Stimulated activated naive B cell treated with anti-CD40 and anti-IgM and Interleukin-4, amounts not matched to agents 10 μg/mL and 1 μg/mL and 100 μg/mL, for 72 hours (primary cell): ENCODE measurements around the gene SOCS2.

Source experiments
- ATAC-seq, 2 donors: fragments of 150-1000 bp; cut with Tn5 transposase; replicated peaks; 2 replicates each; pipeline ENCODE4 v1.10.0; 2021; ENCODE audit warnings: moderate library complexity in 1 of 2
- DNase-seq: peaks from one replicate; pipeline ENCODE4 v3.0.0; 2021
- H3K27ac Mint-ChIP-seq: one replicate; pipeline ENCODE4 v1.8.0; 2022; ENCODE audit warnings: mild to moderate bottlenecking, mixed read lengths
- H3K27me3 Mint-ChIP-seq, 2 donors: one replicate each; pipeline ENCODE4 v1.8.0; 2022; ENCODE audit warnings: mixed read lengths in 2 of 2
- H3K36me3 Mint-ChIP-seq, 2 donors: one replicate each; pipeline ENCODE4 v1.8.0; 2022; ENCODE audit warnings: mixed read lengths in 2 of 2, mild to moderate bottlenecking in 1 of 2
- H3K4me1 Mint-ChIP-seq, 2 donors: one replicate each; pipeline ENCODE4 v1.8.0; 2022; ENCODE audit warnings: mixed read lengths in 2 of 2, mild to moderate bottlenecking in 1 of 2
- H3K4me3 Mint-ChIP-seq, 2 donors: one replicate each; pipeline ENCODE4 v1.8.0; 2022; ENCODE audit warnings: mild to moderate bottlenecking in 2 of 2, mixed read lengths in 2 of 2, moderate library complexity in 1 of 2
- H3K9me3 Mint-ChIP-seq, 2 donors: one replicate each; pipeline ENCODE4 v1.8.0; 2022; ENCODE audit warnings: mixed read lengths in 2 of 2, mild to moderate bottlenecking in 1 of 2

Gene SOCS2

GRCh38 chr12:93572712-93573551 lies 457 bp downstream of the SOCS2 start:
- DNase-seq (peak; percentile 14), ATAC-seq (no peak)
- peak overlapping the region; percentile 82 to 91 for H3K4me3 Mint-ChIP-seq
- H3K27me3 Mint-ChIP-seq: peaks cover 32 to 54% of the 10 kb centered on the region in 2 donors
- no peaks in the 10 kb centered on the region for H3K9me3 Mint-ChIP-seq
- H3K4me1 Mint-ChIP-seq: peaks cover 16 to 26% of the 10 kb centered on the region in 2 donors
- H3K36me3 Mint-ChIP-seq: peaks cover 2 to 4% of the 10 kb centered on the region in 2 donors
- peak overlapping the region; percentile 85 for H3K27ac Mint-ChIP-seq

DNA sequence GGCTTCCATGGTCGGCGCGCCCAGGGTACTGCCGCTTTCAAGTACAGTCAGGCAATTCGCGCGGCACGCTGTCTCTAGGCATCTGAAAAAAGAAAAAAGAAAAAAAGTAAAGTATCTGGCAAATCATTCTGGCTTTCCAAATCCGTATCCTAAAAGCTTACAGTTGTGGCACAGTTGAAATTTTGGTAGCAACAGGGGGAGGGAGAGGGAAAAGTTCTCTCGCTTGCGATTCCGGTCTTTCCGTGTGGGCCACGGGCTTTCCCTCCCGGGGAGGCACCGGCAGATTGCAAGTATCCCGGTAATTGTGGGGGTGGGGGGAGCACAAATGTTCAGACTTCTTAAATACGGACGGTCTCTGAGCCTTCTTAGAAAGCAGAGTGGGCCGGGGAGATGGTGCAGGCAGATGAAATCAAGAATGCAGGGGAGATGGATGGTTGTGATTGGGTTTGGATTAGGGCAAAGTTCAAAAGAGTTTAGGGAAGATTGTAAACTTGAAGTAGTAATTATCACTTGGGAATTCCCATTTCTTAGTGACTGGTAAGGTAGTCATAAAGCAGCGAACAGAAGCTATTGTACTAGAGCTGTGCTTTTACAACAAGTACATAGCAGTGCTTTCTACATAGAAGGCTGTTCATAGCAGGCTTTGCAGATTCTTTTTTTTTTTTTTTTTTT lies 1.2 kb downstream of the SOCS2 start:
- peak overlapping the region; percentile 59 for H3K27ac Mint-ChIP-seq
- peaks cover 29 to 52% of the 10 kb centered on the region in 2 donors for H3K27me3 Mint-ChIP-seq
- peaks cover 2 to 4% of the 10 kb centered on the region in 2 donors for H3K36me3 Mint-ChIP-seq
- DNase-seq (peak; percentile 7), ATAC-seq (no peak)
- H3K4me3 Mint-ChIP-seq: peak overlapping the region; percentile 82 to 91
- H3K4me1 Mint-ChIP-seq: peaks cover 16 to 26% of the 10 kb centered on the region in 2 donors
- no peaks in the 10 kb centered on the region for H3K9me3 Mint-ChIP-seq

DNA sequence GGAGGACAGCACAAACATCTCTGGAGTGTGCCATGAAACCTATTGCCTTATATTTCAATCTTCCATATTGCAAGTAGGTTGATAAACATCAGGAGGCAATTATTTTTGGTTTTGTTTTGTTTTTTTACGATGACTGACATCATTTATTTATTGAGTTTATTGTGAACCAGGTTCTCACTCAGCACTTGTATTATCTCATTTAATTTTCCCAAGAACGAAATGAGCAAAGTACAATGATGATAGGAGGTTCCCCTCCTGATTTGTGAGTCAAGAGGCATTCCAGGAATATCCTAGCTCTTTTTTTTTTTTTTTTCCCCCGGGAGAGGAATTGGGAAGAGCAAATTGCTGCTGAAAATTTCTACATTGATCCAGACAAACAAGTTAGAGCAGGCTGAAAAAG lies 4.7 kb downstream of the SOCS2 start:
- Mint-ChIP-seq H3K4me1 (peaks cover 15 to 24% of the 10 kb centered on the region in 2 donors), H3K27ac (no peak overlapping the region), H3K27me3 (peaks cover 54 to 73% of the 10 kb centered on the region in 2 donors), H3K9me3 (peaks cover 0 to 2% of the 10 kb centered on the region in 2 donors), H3K4me3 (no peak overlapping the region), H3K36me3 (peaks cover 4 to 12% of the 10 kb centered on the region in 2 donors)
- ATAC-seq (no peak), DNase-seq (no peak)

- H3K36me3 Mint-ChIP-seq: peaks cover 4 to 12% of the 10 kb centered on the region in 2 donors
- H3K9me3 Mint-ChIP-seq: peaks cover 0 to 2% of the 10 kb centered on the region in 2 donors
- H3K4me3 Mint-ChIP-seq: no peak overlapping the region
- no peak for ATAC-seq
- H3K27me3 Mint-ChIP-seq: peaks cover 50 to 70% of the 10 kb centered on the region in 2 donors
- DNase-seq: no peak
- H3K4me1 Mint-ChIP-seq: peaks cover 8 to 14% of the 10 kb centered on the region in 2 donors
- no peak overlapping the region for H3K27ac Mint-ChIP-seq
Measured at GRCh38 chr12:93578221-93578620, 5.7 kb downstream of the SOCS2 start.

- H3K4me1 Mint-ChIP-seq: no peaks in the 10 kb centered on the region
- H3K27me3 Mint-ChIP-seq: peaks cover 46 to 71% of the 10 kb centered on the region in 2 donors
- no peak overlapping the region for H3K27ac Mint-ChIP-seq
- no peak overlapping the region for H3K4me3 Mint-ChIP-seq
- H3K9me3 Mint-ChIP-seq: peaks cover 0 to 2% of the 10 kb centered on the region in 2 donors
- peaks cover 2 to 8% of the 10 kb centered on the region in 2 donors for H3K36me3 Mint-ChIP-seq
- no peak for DNase-seq
- no peak for ATAC-seq
Measured at GRCh38 chr12:93580682-93581081, 8.2 kb downstream of the SOCS2 start.

- no peak for ATAC-seq
- Mint-ChIP-seq H3K27me3 (peaks cover 46 to 72% of the 10 kb centered on the region in 2 donors), H3K36me3 (peaks cover 2 to 8% of the 10 kb centered on the region in 2 donors), H3K4me1 (no peaks in the 10 kb centered on the region), H3K27ac (no peak overlapping the region), H3K9me3 (peaks cover 0 to 2% of the 10 kb centered on the region in 2 donors), H3K4me3 (no peak overlapping the region)
- no peak for DNase-seq
Measured at GRCh38 chr12:93581370-93581769, 8.9 kb downstream of the SOCS2 start.

DNA sequence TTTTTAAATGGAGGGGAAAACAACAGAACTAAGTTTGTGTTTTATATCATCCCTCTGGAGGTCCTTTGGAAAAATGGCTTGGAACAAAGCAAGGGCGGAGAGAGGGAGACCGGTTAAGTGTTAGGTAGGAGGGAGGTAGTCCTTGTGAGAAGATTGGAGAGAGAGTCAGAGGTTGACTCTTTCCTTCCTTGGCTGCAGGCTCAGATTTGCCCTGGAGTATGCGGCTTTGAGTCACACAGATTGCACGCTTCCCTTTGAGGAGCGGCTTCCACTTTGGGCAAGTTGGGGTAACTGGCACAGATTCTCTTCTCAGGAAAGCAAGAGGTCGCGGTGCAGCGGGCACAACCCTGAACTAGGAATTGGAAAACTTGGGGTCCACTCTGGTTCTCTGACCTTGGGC lies 9.9 kb downstream of the SOCS2 start:
- DNase-seq (no peak), ATAC-seq (no peak)
- no peak overlapping the region for H3K4me3 Mint-ChIP-seq
- H3K36me3 Mint-ChIP-seq: peaks cover 2 to 8% of the 10 kb centered on the region in 2 donors
- H3K9me3 Mint-ChIP-seq: peaks cover 0 to 2% of the 10 kb centered on the region in 2 donors
- no peak overlapping the region for H3K27ac Mint-ChIP-seq
- H3K4me1 Mint-ChIP-seq: no peaks in the 10 kb centered on the region
- H3K27me3 Mint-ChIP-seq: peaks cover 50 to 62% of the 10 kb centered on the region in 2 donors

- DNase-seq: no peak
- Mint-ChIP-seq H3K27ac (no peak overlapping the region), H3K27me3 (peaks cover 55 to 64% of the 10 kb centered on the region in 2 donors), H3K36me3 (peaks cover 2 to 7% of the 10 kb centered on the region in 2 donors), H3K9me3 (peaks cover 0 to 2% of the 10 kb centered on the region in 2 donors), H3K4me3 (no peak overlapping the region), H3K4me1 (no peaks in the 10 kb centered on the region)
- no peak for ATAC-seq
Measured at GRCh38 chr12:93583627-93584392, 11.3 kb downstream of the SOCS2 start.

- peaks cover 0 to under 1% of the 10 kb centered on the region in 2 donors for H3K36me3 Mint-ChIP-seq
- no peak for ATAC-seq
- H3K27ac Mint-ChIP-seq: no peak overlapping the region
- no peak for DNase-seq
- H3K9me3 Mint-ChIP-seq: peaks cover 0 to 2% of the 10 kb centered on the region in 2 donors
- no peaks in the 10 kb centered on the region for H3K4me1 Mint-ChIP-seq
- no peak overlapping the region for H3K4me3 Mint-ChIP-seq
- peaks cover 51 to 70% of the 10 kb centered on the region in 2 donors for H3K27me3 Mint-ChIP-seq
Measured at GRCh38 chr12:93585247-93585646, 12.8 kb downstream of the SOCS2 start.

GRCh38 chr12:93587611-93588010 lies 15.1 kb downstream of the SOCS2 start:
- DNase-seq (no peak), ATAC-seq (no peak)
- H3K4me1 Mint-ChIP-seq: peaks cover 5 to 11% of the 10 kb centered on the region in 2 donors
- no peak overlapping the region for H3K4me3 Mint-ChIP-seq
- no peak overlapping the region for H3K27ac Mint-ChIP-seq
- H3K27me3 Mint-ChIP-seq: peaks cover 51 to 62% of the 10 kb centered on the region in 2 donors
- H3K36me3 Mint-ChIP-seq: no peaks in the 10 kb centered on the region
- no peaks in the 10 kb centered on the region for H3K9me3 Mint-ChIP-seq

GRCh38 chr12:93589081-93589480 lies 16.6 kb downstream of the SOCS2 start:
- DNase-seq (no peak), ATAC-seq (no peak)
- H3K4me3 Mint-ChIP-seq: no peak overlapping the region
- no peaks in the 10 kb centered on the region for H3K36me3 Mint-ChIP-seq
- H3K27me3 Mint-ChIP-seq: peaks cover 53 to 56% of the 10 kb centered on the region in 2 donors
- H3K27ac Mint-ChIP-seq: no peak overlapping the region
- no peaks in the 10 kb centered on the region for H3K9me3 Mint-ChIP-seq
- H3K4me1 Mint-ChIP-seq: peaks cover 11% of the 10 kb centered on the region in 2 donors

DNA sequence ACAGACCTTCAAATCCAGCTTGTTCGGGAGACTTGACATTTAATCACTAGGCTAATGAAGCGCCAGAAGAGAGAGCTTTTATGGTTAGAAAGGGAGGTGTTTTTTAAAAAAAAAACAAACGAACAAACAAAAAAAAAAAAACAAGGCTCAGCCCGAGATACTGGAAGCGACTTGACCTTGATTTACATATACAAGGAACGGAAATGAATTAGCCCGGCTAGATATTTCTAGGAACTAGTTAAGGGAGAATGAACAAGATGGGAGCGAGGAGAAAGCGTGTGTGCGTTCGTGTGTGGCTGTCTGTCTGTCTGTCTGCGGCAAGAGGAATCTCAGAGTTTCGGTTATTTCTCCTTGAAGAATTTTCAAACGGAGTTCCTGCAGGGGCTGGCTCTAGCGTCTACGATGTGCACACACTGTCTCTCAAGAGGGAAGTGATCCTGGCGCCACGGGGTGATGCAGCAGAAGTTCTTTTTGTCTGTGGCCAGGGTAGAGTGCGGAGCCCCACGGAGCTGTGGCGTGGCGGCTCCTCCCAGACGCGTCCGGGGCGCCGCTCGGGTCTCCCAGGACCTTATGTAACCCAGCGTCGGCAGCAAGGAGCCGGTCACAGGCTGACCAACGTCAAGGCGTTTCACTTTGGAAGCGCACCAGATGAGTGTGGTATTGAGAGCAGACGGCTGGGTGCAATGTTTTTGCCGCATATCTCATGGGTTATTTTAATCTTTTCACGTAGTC lies 18.8 kb downstream of the SOCS2 start:
- Mint-ChIP-seq H3K9me3 (no peaks in the 10 kb centered on the region), H3K36me3 (no peaks in the 10 kb centered on the region), H3K27me3 (peaks cover 52 to 54% of the 10 kb centered on the region in 2 donors), H3K4me1 (peaks cover 11 to 15% of the 10 kb centered on the region in 2 donors), H3K27ac (peak overlapping the region; percentile 70), H3K4me3 (peak overlapping the region; percentile 80 to 91)
- ATAC-seq (peak; percentile 96 to 97), DNase-seq (peak; percentile 51)

DNA sequence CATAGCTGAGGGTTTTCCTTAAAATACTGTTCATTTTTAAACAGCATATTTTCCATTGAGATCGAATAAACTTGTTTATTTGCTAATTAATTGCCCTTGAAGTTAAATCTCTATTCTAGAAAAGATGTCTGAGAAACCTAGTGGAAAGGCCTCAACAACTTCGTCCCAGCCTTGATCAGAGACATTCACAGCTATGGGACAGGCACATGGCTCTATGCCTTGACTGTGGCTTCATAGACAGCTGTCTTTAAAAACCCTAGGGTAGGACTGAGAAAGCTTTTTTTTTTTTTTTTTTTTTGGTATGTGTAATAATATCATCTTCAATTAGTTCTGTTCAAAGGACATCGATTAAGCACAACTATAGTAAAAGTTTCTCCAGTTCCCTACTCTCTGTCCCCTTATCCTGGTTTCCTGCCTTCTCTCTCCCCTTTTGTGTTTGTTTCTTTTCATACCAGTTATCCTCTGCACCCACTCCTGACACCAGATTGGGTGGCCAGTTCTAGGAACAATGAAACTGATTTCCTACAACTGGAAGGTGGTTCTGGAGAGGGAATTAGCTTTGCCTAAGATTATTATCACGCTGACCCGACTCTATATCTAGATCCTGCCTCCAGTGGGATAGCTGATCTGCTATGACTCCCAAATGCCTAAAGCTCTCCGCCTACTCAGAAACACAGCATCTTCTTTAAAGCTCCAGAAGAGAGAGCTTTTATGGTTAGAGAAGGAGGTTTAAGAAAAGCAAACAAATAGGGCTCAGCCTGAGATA lies 20.3 kb downstream of the SOCS2 start:
- Mint-ChIP-seq H3K4me1 (peaks cover 11 to 15% of the 10 kb centered on the region in 2 donors), H3K27ac (no peak overlapping the region), H3K36me3 (no peaks in the 10 kb centered on the region), H3K4me3 (peak overlapping the region in 1 of 2 donors; percentile 4), H3K9me3 (no peaks in the 10 kb centered on the region), H3K27me3 (peaks cover 50 to 52% of the 10 kb centered on the region in 2 donors)
- no peak for DNase-seq
- no peak for ATAC-seq
